Endothelial cell (in vitro differentiated cells): ENCODE measurements around the gene UBTD1. TPM values are rescaled to one million over a fixed set of nuclear protein-coding genes. Genes with fewer than 3 reads are reported as not detected.
A peak's percentile ranks its signal among the peaks of the same experiment; 100 is the strongest.

Source experiments
- DNase-seq: peaks from one replicate; pipeline ENCODE4 v3.0.0; 2021; ENCODE audit warnings: low spot score
- H3K27ac Mint-ChIP-seq: one replicate; pipeline ENCODE4 v1.8.0; 2021; ENCODE audit warnings: mixed read lengths, inconsistent platforms; ENCODE audit not compliant: unreplicated experiment
- H3K27me3 Mint-ChIP-seq: one replicate; pipeline ENCODE4 v1.8.0; 2021; ENCODE audit warnings: mild to moderate bottlenecking, moderate library complexity, mixed read lengths, inconsistent platforms; ENCODE audit not compliant: unreplicated experiment
- H3K36me3 Mint-ChIP-seq: one replicate; pipeline ENCODE4 v1.8.0; 2021; ENCODE audit warnings: mild to moderate bottlenecking, low read depth, mixed read lengths, inconsistent platforms; ENCODE audit not compliant: unreplicated experiment
- H3K4me1 Mint-ChIP-seq: one replicate; pipeline ENCODE4 v1.8.0; 2021; ENCODE audit warnings: mild to moderate bottlenecking, mixed read lengths, inconsistent platforms; ENCODE audit not compliant: unreplicated experiment
- H3K4me3 Mint-ChIP-seq: one replicate; pipeline ENCODE4 v1.8.0; 2021; ENCODE audit warnings: mild to moderate bottlenecking, mixed read lengths, inconsistent platforms; ENCODE audit not compliant: unreplicated experiment
- H3K9me3 Mint-ChIP-seq: one replicate; pipeline ENCODE4 v1.8.0; 2021; ENCODE audit warnings: mixed read lengths, inconsistent platforms; ENCODE audit not compliant: unreplicated experiment
- CTCF ChIP-seq: fragments of 200-600 bp; sonication (generic); IDR thresholded peaks from one replicate; pipeline ENCODE4 v1.5.0; 2021; ENCODE audit warnings: antibody characterized with exemption; ENCODE audit not compliant: unreplicated experiment
- total RNA-seq: library from RNA; stranded (reverse); fragmentation: NEBNext Ultra II Directional; extraction: Animal tissue kit (Norgen Biotek cat#: 25700); gene quantifications from one replicate; pipeline ENCODE4 v1.2.1, GENCODE V29; 2021; ENCODE audit not compliant: unreplicated experiment

Gene UBTD1
- total RNA-seq, 1 donor from 2014 or later = 78.0 TPM

- TF ChIP-seq CTCF = no peak
- no peak for DNase-seq
- no peak overlapping the region for H3K27ac Mint-ChIP-seq
- H3K27me3 Mint-ChIP-seq = peaks cover 5% of the 10 kb centered on the region
- H3K4me1 Mint-ChIP-seq = peaks cover 2% of the 10 kb centered on the region
- H3K9me3 Mint-ChIP-seq = no peaks in the 10 kb centered on the region
- no peaks in the 10 kb centered on the region for H3K36me3 Mint-ChIP-seq
- no peak overlapping the region for H3K4me3 Mint-ChIP-seq
These were observed 82.0 kb downstream of the UBTD1 start for GRCh38 chr10:97580421-97581367.

GRCh38 chr10:97582169-97582568 lies 83.4 kb downstream of the UBTD1 start:
- no peak for TF ChIP-seq CTCF
- Mint-ChIP-seq H3K36me3 (no peaks in the 10 kb centered on the region), H3K4me1 (peaks cover 2% of the 10 kb centered on the region), H3K27ac (no peak overlapping the region), H3K27me3 (peaks cover 4% of the 10 kb centered on the region), H3K4me3 (no peak overlapping the region), H3K9me3 (no peaks in the 10 kb centered on the region)
- no peak for DNase-seq

GRCh38 chr10:97583476-97583875 lies 84.8 kb downstream of the UBTD1 start:
- no peak for TF ChIP-seq CTCF
- no peak overlapping the region for H3K27ac Mint-ChIP-seq
- H3K4me3 Mint-ChIP-seq = no peak overlapping the region
- H3K27me3 Mint-ChIP-seq = peaks cover 4% of the 10 kb centered on the region
- H3K4me1 Mint-ChIP-seq = peaks cover 2% of the 10 kb centered on the region
- H3K9me3 Mint-ChIP-seq = no peaks in the 10 kb centered on the region
- H3K36me3 Mint-ChIP-seq = no peaks in the 10 kb centered on the region
- no peak for DNase-seq

GRCh38 chr10:97584060-97584797 lies 85.5 kb downstream of the UBTD1 start, which contains the start of gene HOGA1:
HOGA1 (plus strand) TSS chr10:97584389; CDS start chr10:97584704, 315 bp downstream.
- peak; percentile 24 for DNase-seq
- H3K4me1 Mint-ChIP-seq = peaks cover 2% of the 10 kb centered on the region
- H3K9me3 Mint-ChIP-seq = no peaks in the 10 kb centered on the region
- TF ChIP-seq CTCF = no peak
- peaks cover 4% of the 10 kb centered on the region for H3K27me3 Mint-ChIP-seq
- H3K4me3 Mint-ChIP-seq = no peak within 1 kb of the TSS
- no peaks in the 10 kb centered on the region for H3K36me3 Mint-ChIP-seq
- no peak within 1 kb of the TSS for H3K27ac Mint-ChIP-seq
